Peyer's patch (tissue), 4 donors: ENCODE results near the gene PIR.

Experiments used
- POLR2A ChIP-seq, 2 donors: fragments of 450-650 bp; IDR thresholded peaks; one replicate each; pipeline ENCODE4 v1.5.1; 2017; ENCODE audit warnings: antibody characterized with exemption in 2 of 2, mild to moderate bottlenecking in 2 of 2, moderate library complexity in 2 of 2
- TF ChIP-seq, protein P1 (sequence below), 6 experiments: fragments of 450-650 bp in 4 of 6; fragments of 200-600 bp in 2 of 6; sonication (generic) in 1 of 6; IDR thresholded peaks; one replicate each; pipeline ENCODE4 v1.5.1; 2017 to 2019; ENCODE audit warnings: antibody characterized with exemption in 6 of 6, mild to moderate bottlenecking in 3 of 6, moderate library complexity in 1 of 6

DNA sequence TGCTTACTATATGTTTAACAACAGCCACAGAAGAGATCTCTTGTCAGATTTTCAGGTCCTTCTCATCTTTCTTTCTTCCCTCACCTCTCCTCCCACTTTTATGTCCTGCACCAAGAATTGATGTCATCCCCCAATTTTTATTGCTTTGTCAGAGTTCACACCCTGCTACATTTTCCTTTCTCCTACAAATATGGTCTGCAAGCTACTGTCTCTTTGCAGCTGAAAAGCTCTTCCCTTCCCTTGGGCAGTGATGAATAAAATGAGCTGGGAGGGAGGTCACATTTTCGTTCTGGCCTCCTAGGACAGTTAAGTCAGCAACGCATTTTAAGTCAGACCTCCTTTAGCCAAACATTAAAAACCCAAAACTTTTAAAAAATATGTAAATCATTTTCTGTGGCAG is 82.2 kb downstream of the PIR start:
- TF ChIP-seq, protein P1, sequence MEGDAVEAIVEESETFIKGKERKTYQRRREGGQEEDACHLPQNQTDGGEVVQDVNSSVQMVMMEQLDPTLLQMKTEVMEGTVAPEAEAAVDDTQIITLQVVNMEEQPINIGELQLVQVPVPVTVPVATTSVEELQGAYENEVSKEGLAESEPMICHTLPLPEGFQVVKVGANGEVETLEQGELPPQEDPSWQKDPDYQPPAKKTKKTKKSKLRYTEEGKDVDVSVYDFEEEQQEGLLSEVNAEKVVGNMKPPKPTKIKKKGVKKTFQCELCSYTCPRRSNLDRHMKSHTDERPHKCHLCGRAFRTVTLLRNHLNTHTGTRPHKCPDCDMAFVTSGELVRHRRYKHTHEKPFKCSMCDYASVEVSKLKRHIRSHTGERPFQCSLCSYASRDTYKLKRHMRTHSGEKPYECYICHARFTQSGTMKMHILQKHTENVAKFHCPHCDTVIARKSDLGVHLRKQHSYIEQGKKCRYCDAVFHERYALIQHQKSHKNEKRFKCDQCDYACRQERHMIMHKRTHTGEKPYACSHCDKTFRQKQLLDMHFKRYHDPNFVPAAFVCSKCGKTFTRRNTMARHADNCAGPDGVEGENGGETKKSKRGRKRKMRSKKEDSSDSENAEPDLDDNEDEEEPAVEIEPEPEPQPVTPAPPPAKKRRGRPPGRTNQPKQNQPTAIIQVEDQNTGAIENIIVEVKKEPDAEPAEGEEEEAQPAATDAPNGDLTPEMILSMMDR (IDR thresholded peaks at IDR 0.05), result no peak
- TF ChIP-seq POLR2A (IDR thresholded peaks at IDR 0.05), result no peak
